GM12872 (cell line): ENCODE measurements around the gene SIGLEC7.

Experiments
- CTCF ChIP-seq: IDR thresholded peaks from 3 replicates; pipeline ENCODE4 v1.5.1; 2011; ENCODE audit warnings: low read depth, mild to moderate bottlenecking, low read length, moderate library complexity; ENCODE audit not compliant: insufficient read depth

SIGLEC7 gene

GRCh38 chr19:51135004-51135403, 7.1 kb upstream of the SIGLEC7 start:
- no peak for TF ChIP-seq CTCF

GRCh38 chr19:51135986-51136762, 5.9 kb upstream of the SIGLEC7 start:
- no peak for TF ChIP-seq CTCF

- no peak for TF ChIP-seq CTCF
Measured at GRCh38 chr19:51136851-51137551, 5.1 kb upstream of the SIGLEC7 start.

- no peak for TF ChIP-seq CTCF
Measured at GRCh38 chr19:51137792-51138425, 4.2 kb upstream of the SIGLEC7 start.

DNA sequence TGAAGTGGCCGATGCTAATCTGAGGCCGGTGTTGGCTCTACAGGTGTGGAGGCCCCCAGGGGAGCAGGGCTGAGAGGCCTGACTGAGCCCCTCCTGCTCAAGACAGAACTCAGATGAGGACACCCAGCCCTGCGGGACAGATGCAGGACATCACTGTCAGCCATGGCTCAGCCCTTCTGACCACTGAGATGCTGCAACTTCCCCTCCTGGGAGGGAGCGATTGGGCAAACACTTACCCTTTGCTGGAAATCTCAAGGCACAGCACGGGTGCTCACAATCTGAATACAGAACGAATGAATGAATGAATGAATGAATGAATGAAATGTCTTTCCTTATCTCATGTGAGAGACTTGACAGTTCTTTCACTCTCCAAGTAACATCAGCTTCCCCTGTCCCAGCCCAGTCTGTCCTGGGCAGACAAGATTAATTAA, 3.5 kb upstream of the SIGLEC7 start:
- TF ChIP-seq CTCF, result no peak

DNA sequence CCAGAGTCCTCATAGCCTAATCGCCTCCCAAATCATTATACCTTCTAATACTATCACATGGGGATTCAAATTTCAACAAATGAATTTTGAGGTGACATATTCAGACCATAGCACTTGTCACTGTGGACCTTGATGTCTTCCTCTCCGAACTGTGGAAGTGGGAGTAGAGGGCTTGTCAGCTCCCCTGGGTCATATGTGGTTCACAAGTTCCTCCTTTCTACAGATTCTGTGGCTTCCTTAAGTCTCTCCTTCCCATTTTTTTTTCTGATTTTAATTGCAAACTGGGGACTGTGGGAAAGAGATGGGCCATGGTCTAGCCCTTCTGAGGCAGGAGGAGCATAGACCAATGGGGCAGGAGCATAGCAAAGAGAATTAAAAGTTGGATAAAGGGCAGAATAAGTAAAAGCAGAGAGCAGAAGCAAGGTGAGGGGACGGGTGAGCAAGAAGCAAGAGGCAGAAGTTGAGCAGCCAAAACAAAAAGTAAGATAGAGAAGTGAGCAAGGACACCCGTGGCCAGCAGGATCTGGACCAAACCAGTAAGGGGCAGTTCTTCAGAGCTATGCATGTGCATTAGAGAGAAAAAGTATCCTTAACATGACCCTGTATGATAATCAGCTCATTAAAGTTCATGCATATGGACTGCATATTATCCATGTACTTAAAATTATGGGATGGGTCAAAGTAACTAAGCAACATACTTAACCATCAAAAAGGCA, 2.6 kb upstream of the SIGLEC7 start:
- no peak for TF ChIP-seq CTCF

DNA sequence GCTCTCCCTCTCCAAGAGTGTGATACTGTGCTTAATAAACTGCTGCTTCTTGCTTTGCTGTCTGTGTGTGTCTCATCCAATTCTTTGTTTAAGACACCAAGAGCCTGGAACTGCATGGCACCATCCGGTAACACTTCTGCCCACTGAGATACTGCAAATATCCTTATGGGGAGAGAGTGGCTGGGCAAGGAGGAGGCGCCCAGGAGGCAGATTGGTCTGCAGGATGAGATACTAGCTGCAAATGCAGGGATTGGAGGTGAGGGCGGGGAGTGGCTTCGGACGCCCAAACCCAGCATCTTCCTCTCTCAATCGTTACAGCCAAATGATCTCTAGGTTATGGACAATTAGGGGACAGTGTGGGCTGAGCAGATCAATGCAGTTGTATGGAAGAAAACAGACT, 1.7 kb upstream of the SIGLEC7 start:
- TF ChIP-seq CTCF, result no peak
